HG03025 (cell line): ENCODE data around the gene SUCNR1.

Source experiments
- ATAC-seq: cut with Tn5 transposase; IDR thresholded peaks from one replicate; pipeline ENCODE4 v1.9.1; 2021; ENCODE audit warnings: mild to moderate bottlenecking, moderate library complexity; ENCODE audit not compliant: unreplicated experiment, low FRiP score

SUCNR1 gene

GRCh38 chr3:151931171-151931570, 57.7 kb downstream of the SUCNR1 start:
- no peak for ATAC-seq

- ATAC-seq, result no peak
Measured at GRCh38 chr3:151933234-151933853, 59.9 kb downstream of the SUCNR1 start.
